A673 (cell line): ENCODE data around the gene PRKAG2.

Source experiments
- CTCF ChIP-seq: fragments of 300-800, 200-600 bp; sonication (generic); conservative IDR thresholded peaks from 2 replicates; pipeline ENCODE4 v1.5.1; 2017; ENCODE audit warnings: low read depth, mild to moderate bottlenecking, antibody characterized with exemption, low read length, moderate library complexity, mixed read lengths
- EZH2 ChIP-seq: fragments of 200-600 bp; sonication (generic); IDR thresholded peaks from 2 replicates; pipeline ENCODE4 v1.6.1; 2017; ENCODE audit warnings: borderline replicate concordance, low read depth, mild to moderate bottlenecking, mixed read lengths, antibody characterized with exemption, low read length; ENCODE audit not compliant: poor library complexity, severe bottlenecking

DNA sequence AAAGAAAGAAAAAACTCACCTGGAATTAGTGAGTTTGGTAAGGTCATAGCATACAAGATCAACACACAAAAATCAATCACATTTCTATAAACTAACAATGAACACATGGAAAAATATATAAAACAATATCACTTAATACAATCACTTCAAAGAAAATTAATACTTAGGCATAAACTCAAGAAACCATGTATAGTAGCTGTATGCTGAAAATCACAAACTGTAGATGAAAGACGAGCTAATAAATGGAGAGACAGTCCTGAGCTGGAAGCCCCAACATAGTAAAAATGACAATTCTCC lies 243.5 kb downstream of the PRKAG2 start:
- no peak for TF ChIP-seq CTCF
- TF ChIP-seq EZH2: no peak
